ENCODE results near the gene SRSF6. TPM values are rescaled to one million over a fixed set of nuclear protein-coding genes. Genes with fewer than 3 reads are reported as not detected.
A peak's percentile ranks its signal among the peaks of the same experiment; 100 is the strongest.

The SRSF6 gene
- total and polyA plus RNA-seq, 10 of the 15 experiments (the other 5 are each of a cell fraction or from before 2014, with no cell fraction given) = 57.2 to 191 (median 108) TPM

DNA sequence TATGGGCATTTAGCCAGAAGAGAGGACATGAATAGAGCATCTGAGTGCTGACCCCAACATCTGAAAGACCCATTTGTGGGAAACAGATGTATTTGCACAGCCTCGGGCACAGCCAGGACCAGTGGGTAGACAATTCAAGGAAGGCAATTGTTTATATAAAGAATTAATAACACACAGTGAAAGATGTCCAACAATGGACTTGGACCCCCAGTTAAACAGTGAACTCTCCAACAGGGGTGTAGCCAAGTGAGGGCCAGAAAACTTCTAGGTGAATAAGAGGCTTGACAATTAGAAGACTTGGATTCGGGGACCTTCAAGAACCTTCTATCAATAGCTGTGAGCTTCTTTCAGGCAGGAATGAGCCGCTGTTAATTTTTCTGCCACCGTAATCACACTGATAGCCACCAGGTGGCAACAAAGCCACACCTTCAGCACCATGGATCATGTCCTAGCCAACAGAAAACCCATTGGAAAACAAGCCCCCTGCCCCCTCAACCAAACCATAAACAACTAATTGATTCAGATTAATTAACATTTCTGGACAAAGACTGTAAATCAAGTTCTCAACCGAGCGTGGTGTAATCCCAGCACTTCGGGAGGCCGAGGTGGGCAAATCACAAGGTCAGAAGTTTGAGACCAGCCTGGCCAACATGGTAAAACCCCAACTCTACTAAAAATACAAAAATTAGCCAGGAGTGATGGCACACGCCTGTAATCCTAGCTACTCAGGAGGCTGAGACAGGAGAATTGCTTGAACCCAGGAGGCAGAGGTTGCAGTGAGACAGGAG lies 8.8 kb upstream of the SRSF6 start (continued):
- TF ChIP-seq CHD2 (IDR thresholded peaks at IDR 0.05; ENCODE audit: borderline replicate concordance, low read depth, low read length) = no peak
- no peak for TF ChIP-seq NR2C2 (IDR thresholded peaks at IDR 0.05; ENCODE audit: borderline replicate concordance, control insufficient read depth, insufficient read length, low read depth)
- TF ChIP-seq, protein P1, sequence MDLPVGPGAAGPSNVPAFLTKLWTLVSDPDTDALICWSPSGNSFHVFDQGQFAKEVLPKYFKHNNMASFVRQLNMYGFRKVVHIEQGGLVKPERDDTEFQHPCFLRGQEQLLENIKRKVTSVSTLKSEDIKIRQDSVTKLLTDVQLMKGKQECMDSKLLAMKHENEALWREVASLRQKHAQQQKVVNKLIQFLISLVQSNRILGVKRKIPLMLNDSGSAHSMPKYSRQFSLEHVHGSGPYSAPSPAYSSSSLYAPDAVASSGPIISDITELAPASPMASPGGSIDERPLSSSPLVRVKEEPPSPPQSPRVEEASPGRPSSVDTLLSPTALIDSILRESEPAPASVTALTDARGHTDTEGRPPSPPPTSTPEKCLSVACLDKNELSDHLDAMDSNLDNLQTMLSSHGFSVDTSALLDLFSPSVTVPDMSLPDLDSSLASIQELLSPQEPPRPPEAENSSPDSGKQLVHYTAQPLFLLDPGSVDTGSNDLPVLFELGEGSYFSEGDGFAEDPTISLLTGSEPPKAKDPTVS (IDR thresholded peaks at IDR 0.05; ENCODE audit: low read depth, low read length) = peak; percentile 76

- H3K9ac ChIP-seq (ENCODE audit: control insufficient read depth, insufficient read depth, low read length) = no peak overlapping the region
- no peaks in the 10 kb centered on the region for H3K4me1 ChIP-seq (ENCODE audit: control insufficient read depth, insufficient read depth, low read length)
- H3K36me3 ChIP-seq (ENCODE audit: control insufficient read depth in 2 of 2, insufficient read depth in 2 of 2, low read length in 1 of 2) = no peaks in the 10 kb centered on the region
- RAD21 ChIA-PET (ENCODE audit: unreplicated experiment) = interaction anchor here (0.7 to 2.7 kb wide), 5 partner anchors 64 to 738 kb away, joined by 3 to 12 read pairs (median 3); no protein-coding TSS in a partner anchor
- in situ Hi-C loops (cut with MboI) (loop anchor here (5.0 kb wide), 3 partner anchors 236 to 741 kb away; no protein-coding TSS in a partner anchor), intact Hi-C loops (cut with micrococcal nuclease; ENCODE audit: unreplicated experiment) (no loop called here)
- H3K79me2 ChIP-seq (ENCODE audit: control insufficient read depth, insufficient read depth, low read length) = no peaks in the 10 kb centered on the region
- no peak overlapping the region for H3K4me2 ChIP-seq (ENCODE audit: control insufficient read depth, insufficient read depth)
- no peak overlapping the region for H3K27ac ChIP-seq (ENCODE audit: control insufficient read depth, insufficient read depth)
- ATAC-seq (no peak), FAIRE-seq (no peak), DNase-seq (ENCODE audit: low read depth, low spot score) (no peak)
- H2AFZ ChIP-seq (ENCODE audit: control insufficient read depth, low read depth, low read length) = no peak overlapping the region
- no peak overlapping the region for H3K4me3 ChIP-seq
- POLR2A ChIA-PET = no interaction called here
- WGBS (ENCODE audit: insufficient coverage, insufficient replicate concordance, low lambda C conversion rate, missing lambda C conversion rate) = 51% methylated on average over 14 of the region's 14 CpGs
- no peaks in the 10 kb centered on the region for H4K20me1 ChIP-seq (ENCODE audit: control insufficient read depth, insufficient read depth)
- TF ChIP-seq, protein P2, sequence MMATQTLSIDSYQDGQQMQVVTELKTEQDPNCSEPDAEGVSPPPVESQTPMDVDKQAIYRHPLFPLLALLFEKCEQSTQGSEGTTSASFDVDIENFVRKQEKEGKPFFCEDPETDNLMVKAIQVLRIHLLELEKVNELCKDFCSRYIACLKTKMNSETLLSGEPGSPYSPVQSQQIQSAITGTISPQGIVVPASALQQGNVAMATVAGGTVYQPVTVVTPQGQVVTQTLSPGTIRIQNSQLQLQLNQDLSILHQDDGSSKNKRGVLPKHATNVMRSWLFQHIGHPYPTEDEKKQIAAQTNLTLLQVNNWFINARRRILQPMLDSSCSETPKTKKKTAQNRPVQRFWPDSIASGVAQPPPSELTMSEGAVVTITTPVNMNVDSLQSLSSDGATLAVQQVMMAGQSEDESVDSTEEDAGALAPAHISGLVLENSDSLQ (IDR thresholded peaks at IDR 0.05) = no peak
- TF ChIP-seq TCF7 (IDR thresholded peaks at IDR 0.05; ENCODE audit: borderline replicate concordance) (no peak), CHD4 (IDR thresholded peaks at IDR 0.05) (no peak), WRNIP1 (IDR thresholded peaks at IDR 0.05; ENCODE audit: borderline replicate concordance, low read depth, low read length) (no peak), ESRRA (IDR thresholded peaks at IDR 0.05; ENCODE audit: low read length) (no peak), RUNX3 (IDR thresholded peaks at IDR 0.05; ENCODE audit: low read length) (no peak), NFXL1 (IDR thresholded peaks at IDR 0.05; ENCODE audit: borderline replicate concordance) (no peak)
- TF ChIP-seq, protein P3, sequence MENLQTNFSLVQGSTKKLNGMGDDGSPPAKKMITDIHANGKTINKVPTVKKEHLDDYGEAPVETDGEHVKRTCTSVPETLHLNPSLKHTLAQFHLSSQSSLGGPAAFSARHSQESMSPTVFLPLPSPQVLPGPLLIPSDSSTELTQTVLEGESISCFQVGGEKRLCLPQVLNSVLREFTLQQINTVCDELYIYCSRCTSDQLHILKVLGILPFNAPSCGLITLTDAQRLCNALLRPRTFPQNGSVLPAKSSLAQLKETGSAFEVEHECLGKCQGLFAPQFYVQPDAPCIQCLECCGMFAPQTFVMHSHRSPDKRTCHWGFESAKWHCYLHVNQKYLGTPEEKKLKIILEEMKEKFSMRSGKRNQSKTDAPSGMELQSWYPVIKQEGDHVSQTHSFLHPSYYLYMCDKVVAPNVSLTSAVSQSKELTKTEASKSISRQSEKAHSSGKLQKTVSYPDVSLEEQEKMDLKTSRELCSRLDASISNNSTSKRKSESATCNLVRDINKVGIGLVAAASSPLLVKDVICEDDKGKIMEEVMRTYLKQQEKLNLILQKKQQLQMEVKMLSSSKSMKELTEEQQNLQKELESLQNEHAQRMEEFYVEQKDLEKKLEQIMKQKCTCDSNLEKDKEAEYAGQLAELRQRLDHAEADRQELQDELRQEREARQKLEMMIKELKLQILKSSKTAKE (IDR thresholded peaks at IDR 0.05; ENCODE audit: low read depth, poor library complexity, severe bottlenecking) = no peak
- CTCF ChIA-PET = interaction anchor here (0.6 to 4.2 kb wide), 13 partner anchors 10 to 767 kb away, joined by 3 to 38 read pairs (median 3); no protein-coding TSS in a partner anchor
- no TSS peak for BruUV-seq (replicated peaks)
- SMC1A ChIA-PET (ENCODE audit: uncharacterized antibody, unreplicated experiment) = no interaction called here
- no peaks in the 10 kb centered on the region for H3K27me3 ChIP-seq (replicated peaks in 1 of 2; ENCODE audit: control insufficient read depth in 2 of 2, insufficient read depth in 2 of 2, low read length in 1 of 2)
- H3K9me3 ChIP-seq (replicated peaks; ENCODE audit: control insufficient read depth, insufficient read depth, low read length) = no peaks in the 10 kb centered on the region; the same call in 2 of the 3 replicates
Observed at GRCh38 chr20:43450841-43451799, 6.6 kb upstream of the SRSF6 start.
